Tibial nerve (tissue), 4 donors: Measurements from ENCODE around the gene ATF7IP. TPM values are rescaled to one million over a fixed set of nuclear protein-coding genes. Genes with fewer than 3 reads are reported as not detected.
"Not testable (repeated sequence)": the region's sequence is repeated elsewhere in the genome, so short reads cannot be mapped to it uniquely, and the experiment has no call there.

Experiments
- DNase-seq, 2 donors: peaks; one replicate each; pipeline ENCODE4 v3.0.0-alpha.2; 2019; ENCODE audit warnings: low spot score in 2 of 2
- H3K27ac ChIP-seq, 4 donors: fragments of 200-600 bp; sonication (generic) in 3 of 4; one replicate each; pipeline ENCODE4 v1.5.1; 2017 to 2019; ENCODE audit warnings: mild to moderate bottlenecking in 1 of 4
- H3K27me3 ChIP-seq, 2 donors: fragments of 200-600 bp; sonication (generic) in 1 of 2; one replicate each; pipeline versions ENCODE4 v1.5.1 to v1.6.0; 2017 to 2019
- H3K36me3 ChIP-seq, 3 donors: fragments of 200-600 bp; sonication (generic); one replicate each; pipeline ENCODE4 v1.5.1; 2018 to 2019
- H3K4me1 ChIP-seq, 4 donors: fragments of 200-600 bp; sonication (generic) in 3 of 4; one replicate each; pipeline ENCODE4 v1.5.1; 2017 to 2019
- H3K4me3 ChIP-seq, 4 donors: fragments of 200-600 bp; sonication (generic) in 3 of 4; one replicate each; pipeline ENCODE4 v1.5.1; 2017 to 2019; ENCODE audit warnings: mild to moderate bottlenecking in 1 of 4, moderate library complexity in 1 of 4
- H3K9me3 ChIP-seq, 4 donors: fragments of 200-600 bp; sonication (generic) in 3 of 4; one replicate each; pipeline ENCODE4 v1.5.1; 2017 to 2019
- EP300 ChIP-seq, 2 donors: sonication (generic); formaldehyde crosslinking; IDR thresholded peaks; one replicate each; pipeline ENCODE4 v1.6.1; 2017; ENCODE audit warnings: antibody characterized with exemption in 2 of 2, mild to moderate bottlenecking in 1 of 2
- POLR2A ChIP-seq, 2 donors: fragments of 450-650 bp; IDR thresholded peaks; one replicate each; pipeline ENCODE4 v1.6.1; 2017; ENCODE audit warnings: antibody characterized with exemption in 2 of 2, mild to moderate bottlenecking in 2 of 2, moderate library complexity in 2 of 2
- WGBS, 2 donors: methylation state at CpG; one replicate each; pipeline ENCODE4 v1.1.5; 2018; 5-methylcytosine and 5-hydroxymethylcytosine counted together
- total RNA-seq, 4 donors: library from RNA; depleted of rRNA; stranded (reverse); fragments of >200 nt; gene quantifications; one replicate each; pipeline ENCODE4 v1.1.0, GENCODE V29; 2016
- TF ChIP-seq, protein P1 (sequence below), 5 experiments: fragments of 200-600 bp in 3 of 5; fragments of 450-650 bp in 2 of 5; sonication (generic) in 3 of 5; IDR thresholded peaks; one replicate each; pipeline ENCODE4 v1.5.1; 2016 to 2019; ENCODE audit warnings: antibody characterized with exemption in 5 of 5, mild to moderate bottlenecking in 3 of 5, moderate library complexity in 2 of 5

ATF7IP gene
- total RNA-seq, 4 donors from 2014 or later = 35.5 to 63.4 (median 48.2) TPM

DNA sequence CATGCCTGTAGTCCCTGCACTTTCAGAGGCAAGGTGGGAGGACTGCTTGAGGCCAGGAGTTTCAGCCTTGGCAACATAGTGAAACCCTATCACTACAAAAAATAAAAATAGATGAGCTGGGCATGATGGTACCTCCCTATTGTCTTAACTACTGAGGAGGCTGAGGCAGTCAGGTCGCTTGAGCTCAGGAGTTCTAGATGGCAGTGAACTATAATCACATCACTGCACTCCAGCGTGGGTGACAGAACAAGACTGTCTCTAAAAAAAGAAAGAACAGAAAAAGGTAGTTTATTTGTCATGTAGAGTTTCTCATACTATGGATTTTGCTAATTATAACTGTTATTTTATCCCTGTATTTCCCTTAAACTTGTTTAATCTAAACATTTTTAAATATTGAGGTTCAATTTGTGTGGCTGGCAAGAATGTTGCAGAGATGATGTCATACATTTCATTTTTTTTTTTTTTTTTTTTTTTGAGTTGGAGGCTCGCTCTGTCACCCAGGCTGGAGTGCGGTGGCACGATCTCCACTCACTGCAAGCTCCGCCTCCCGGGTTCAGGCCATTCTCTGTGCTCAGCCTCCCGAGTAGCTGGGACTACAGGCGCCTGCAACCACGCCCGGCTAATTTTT lies 39.7 kb upstream of the ATF7IP start:
- no peak overlapping the region for H3K27ac ChIP-seq
- no peak for DNase-seq
- TF ChIP-seq POLR2A (IDR thresholded peaks at IDR 0.05) = no peak
- TF ChIP-seq, protein P1, sequence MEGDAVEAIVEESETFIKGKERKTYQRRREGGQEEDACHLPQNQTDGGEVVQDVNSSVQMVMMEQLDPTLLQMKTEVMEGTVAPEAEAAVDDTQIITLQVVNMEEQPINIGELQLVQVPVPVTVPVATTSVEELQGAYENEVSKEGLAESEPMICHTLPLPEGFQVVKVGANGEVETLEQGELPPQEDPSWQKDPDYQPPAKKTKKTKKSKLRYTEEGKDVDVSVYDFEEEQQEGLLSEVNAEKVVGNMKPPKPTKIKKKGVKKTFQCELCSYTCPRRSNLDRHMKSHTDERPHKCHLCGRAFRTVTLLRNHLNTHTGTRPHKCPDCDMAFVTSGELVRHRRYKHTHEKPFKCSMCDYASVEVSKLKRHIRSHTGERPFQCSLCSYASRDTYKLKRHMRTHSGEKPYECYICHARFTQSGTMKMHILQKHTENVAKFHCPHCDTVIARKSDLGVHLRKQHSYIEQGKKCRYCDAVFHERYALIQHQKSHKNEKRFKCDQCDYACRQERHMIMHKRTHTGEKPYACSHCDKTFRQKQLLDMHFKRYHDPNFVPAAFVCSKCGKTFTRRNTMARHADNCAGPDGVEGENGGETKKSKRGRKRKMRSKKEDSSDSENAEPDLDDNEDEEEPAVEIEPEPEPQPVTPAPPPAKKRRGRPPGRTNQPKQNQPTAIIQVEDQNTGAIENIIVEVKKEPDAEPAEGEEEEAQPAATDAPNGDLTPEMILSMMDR (IDR thresholded peaks at IDR 0.05) = no peak
- no peak for TF ChIP-seq EP300 (IDR thresholded peaks at IDR 0.05)
- no peaks in the 10 kb centered on the region for H3K4me1 ChIP-seq
- no peak overlapping the region for H3K4me3 ChIP-seq
- H3K36me3 ChIP-seq = no peaks in the 10 kb centered on the region
- 83 to 90% methylated on average over 11 of the region's 11 CpGs for WGBS, 2 donors
- no peaks in the 10 kb centered on the region for H3K27me3 ChIP-seq
- no peaks in the 10 kb centered on the region for H3K9me3 ChIP-seq

DNA sequence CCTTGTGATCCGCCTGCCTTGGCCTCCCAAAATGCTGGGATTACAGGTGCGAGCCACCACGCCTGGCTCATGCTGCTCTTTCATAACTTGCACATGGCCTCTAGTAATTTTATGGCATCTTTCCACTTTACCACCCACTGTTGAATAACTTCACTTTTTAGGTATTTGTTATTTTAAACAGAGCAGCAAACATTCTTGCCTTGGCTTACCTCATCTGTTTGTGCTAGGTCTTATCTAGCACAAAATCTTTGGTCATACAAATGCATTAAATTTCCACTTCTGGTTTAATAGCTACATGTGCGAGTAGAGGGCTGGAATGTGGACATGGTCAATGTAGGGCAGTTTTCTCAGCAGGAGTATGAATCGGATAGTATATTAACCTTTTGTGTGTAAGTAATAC lies 38.8 kb upstream of the ATF7IP start:
- H3K4me3 ChIP-seq = no peak overlapping the region

DNA sequence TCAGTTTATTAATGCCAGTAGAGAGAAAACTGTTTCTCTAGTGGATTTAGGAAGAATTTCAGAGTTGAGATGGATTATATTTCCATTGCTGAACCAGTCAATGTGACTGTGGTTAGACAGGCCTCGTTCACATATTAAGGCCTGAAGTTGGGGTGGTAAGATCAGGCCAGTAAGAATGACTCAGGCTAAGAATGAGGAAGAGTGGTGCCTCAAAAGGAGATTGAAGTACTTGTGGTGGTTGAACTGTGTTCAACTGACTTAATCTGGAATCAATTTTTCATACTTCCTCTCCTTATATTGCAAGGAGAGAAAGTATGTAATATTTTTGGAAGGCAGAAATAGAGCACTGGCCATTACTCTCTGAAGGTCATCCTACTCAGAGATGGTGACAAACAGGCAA lies 37.8 kb upstream of the ATF7IP start:
- DNase-seq = no peak
- no peak overlapping the region for H3K27ac ChIP-seq
- peaks cover 0 to 12% (median 0%) of the 10 kb centered on the region in 4 donors for H3K9me3 ChIP-seq
- no peaks in the 10 kb centered on the region for H3K36me3 ChIP-seq
- H3K4me1 ChIP-seq = no peaks in the 10 kb centered on the region
- no peak overlapping the region for H3K4me3 ChIP-seq
- TF ChIP-seq EP300 (IDR thresholded peaks at IDR 0.05) (no peak), POLR2A (IDR thresholded peaks at IDR 0.05) (no peak)
- TF ChIP-seq, protein P1 (IDR thresholded peaks at IDR 0.05) = no peak
- WGBS, 2 donors = 52 to 67% methylated on average over 1 of the region's 1 CpG
- H3K27me3 ChIP-seq = no peaks in the 10 kb centered on the region

More for the DNA sequence above, 38.8 kb upstream of the ATF7IP start:
- H3K36me3 ChIP-seq = no peaks in the 10 kb centered on the region
- no peak for DNase-seq
- peaks cover 0 to 2% (median 0%) of the 10 kb centered on the region in 4 donors for H3K9me3 ChIP-seq
- H3K27ac ChIP-seq = no peak overlapping the region
- no peaks in the 10 kb centered on the region for H3K4me1 ChIP-seq
- H3K27me3 ChIP-seq = no peaks in the 10 kb centered on the region
- 91 to 92% methylated on average over 5 of the region's 5 CpGs for WGBS, 2 donors
- TF ChIP-seq POLR2A (IDR thresholded peaks at IDR 0.05) (no peak), EP300 (IDR thresholded peaks at IDR 0.05) (no peak)
- TF ChIP-seq, protein P1 (IDR thresholded peaks at IDR 0.05) = no peak

DNA sequence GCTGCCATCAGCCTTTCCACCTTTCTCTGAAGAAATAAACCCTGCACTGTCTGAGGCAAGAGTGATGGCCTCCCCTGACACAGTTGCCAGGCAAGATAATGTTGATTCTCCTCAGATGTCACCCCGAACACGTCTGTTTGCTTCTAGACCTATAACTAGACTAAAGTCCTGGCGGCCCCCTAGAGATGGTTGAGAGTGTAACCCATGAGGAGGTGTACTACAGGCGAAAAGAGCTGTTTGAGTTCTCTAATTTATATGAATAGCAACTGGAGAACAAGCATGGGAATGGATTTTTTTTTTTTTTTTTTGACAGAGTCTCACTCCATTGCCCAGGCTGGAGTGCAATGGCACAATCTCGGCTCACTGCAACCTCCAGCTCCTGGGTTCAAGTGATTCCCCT lies 33.0 kb upstream of the ATF7IP start:
- H3K27ac ChIP-seq = no peak overlapping the region
- TF ChIP-seq, protein P1 (IDR thresholded peaks at IDR 0.05) = no peak
- no peak for TF ChIP-seq POLR2A (IDR thresholded peaks at IDR 0.05)
- no peak for TF ChIP-seq EP300 (IDR thresholded peaks at IDR 0.05)
- WGBS, 2 donors = 88 to 92% methylated on average over 5 of the region's 5 CpGs
- H3K27me3 ChIP-seq = no peaks in the 10 kb centered on the region
- H3K4me3 ChIP-seq = no peak overlapping the region
- H3K4me1 ChIP-seq = no peaks in the 10 kb centered on the region
- no peaks in the 10 kb centered on the region for H3K36me3 ChIP-seq
- no peak for DNase-seq
- H3K9me3 ChIP-seq = peaks cover 0 to 41% (median 0%) of the 10 kb centered on the region in 4 donors

DNA sequence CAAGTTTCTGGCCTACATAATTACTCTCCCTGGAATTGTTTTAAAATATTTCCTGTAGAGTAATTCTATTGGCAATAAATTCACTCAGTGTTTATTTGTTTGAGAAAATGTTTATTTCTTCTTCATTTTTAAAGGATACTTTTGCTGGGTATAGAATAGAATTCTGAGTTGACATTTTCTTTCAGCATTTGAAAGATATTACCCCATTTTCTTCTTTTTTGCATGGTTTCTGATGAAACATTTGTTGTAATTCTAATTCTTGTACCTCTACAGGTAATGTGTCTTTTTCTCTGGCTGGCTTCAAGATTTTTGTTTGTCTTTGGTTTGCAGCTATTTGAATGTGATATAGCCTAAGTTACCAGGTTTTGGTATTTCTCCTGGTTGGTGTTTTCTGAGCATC lies 25.1 kb upstream of the ATF7IP start:
- Histone ChIP-seq H3K4me3 (no peak overlapping the region), H3K27ac (no peak overlapping the region), H3K4me1 (no peaks in the 10 kb centered on the region), H3K27me3 (no peaks in the 10 kb centered on the region), H3K36me3 (no peaks in the 10 kb centered on the region), H3K9me3 (peaks cover 0 to 53% (median 6%) of the 10 kb centered on the region in 4 donors)
- DNase-seq = no peak
- TF ChIP-seq, protein P1 (IDR thresholded peaks at IDR 0.05) = no peak
- no peak for TF ChIP-seq EP300 (IDR thresholded peaks at IDR 0.05)
- TF ChIP-seq POLR2A (IDR thresholded peaks at IDR 0.05) = no peak

DNA sequence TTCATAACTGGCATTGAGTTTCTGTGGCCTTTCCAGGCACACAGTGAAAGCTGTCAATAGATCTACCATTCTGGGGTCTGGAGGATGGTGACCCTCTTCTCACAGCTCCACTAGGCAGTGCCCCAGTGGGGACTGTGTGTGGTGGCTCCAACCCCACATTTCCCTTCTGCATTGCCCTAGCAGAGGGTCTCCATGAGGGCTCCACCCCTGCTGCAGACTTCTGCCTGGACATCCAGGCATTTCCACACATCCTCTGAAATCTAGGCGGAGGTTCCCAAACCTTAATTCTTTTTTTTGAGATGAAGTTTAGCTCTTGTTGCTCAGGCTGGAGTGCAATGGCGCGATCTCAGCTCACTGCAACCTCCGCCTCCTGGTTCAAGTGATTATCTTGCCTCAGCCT lies 14.0 kb upstream of the ATF7IP start:
- 98 to 100% methylated on average over 4 of the region's 4 CpGs for WGBS, 2 donors
- H3K4me1 ChIP-seq, H3K27ac ChIP-seq, DNase-seq, H3K36me3 ChIP-seq, H3K4me3 ChIP-seq, H3K27me3 ChIP-seq: not testable (repeated sequence)
- peaks cover 0 to 23% (median 0%) of the 10 kb centered on the region in 4 donors for H3K9me3 ChIP-seq

DNA sequence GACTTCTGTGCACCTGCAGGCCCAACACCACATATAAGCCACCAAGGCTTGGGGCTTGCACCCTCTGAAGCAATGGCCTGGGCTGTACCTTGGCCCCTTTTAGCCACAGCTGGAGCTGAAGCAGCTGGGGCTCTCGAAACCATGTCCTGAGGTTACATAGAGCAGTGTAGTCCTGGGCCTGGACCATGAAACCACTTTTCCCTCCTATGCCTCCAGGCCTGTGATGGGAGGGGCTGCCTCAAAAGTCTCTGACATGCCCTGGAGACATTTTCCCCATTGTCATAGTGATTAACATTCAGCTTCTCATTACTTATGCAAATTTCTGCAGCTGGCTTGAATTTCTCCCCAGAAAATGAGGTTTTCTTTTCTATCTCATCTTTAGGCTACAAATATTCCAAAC lies 13.4 kb upstream of the ATF7IP start:
- DNase-seq, H3K27ac ChIP-seq, H3K4me3 ChIP-seq, H3K27me3 ChIP-seq, H3K4me1 ChIP-seq, H3K36me3 ChIP-seq: not testable (repeated sequence)
- H3K9me3 ChIP-seq = peaks cover 0 to 23% (median 0%) of the 10 kb centered on the region in 4 donors
- WGBS, 2 donors = 91 to 100% methylated on average over 1 of the region's 1 CpG

DNA sequence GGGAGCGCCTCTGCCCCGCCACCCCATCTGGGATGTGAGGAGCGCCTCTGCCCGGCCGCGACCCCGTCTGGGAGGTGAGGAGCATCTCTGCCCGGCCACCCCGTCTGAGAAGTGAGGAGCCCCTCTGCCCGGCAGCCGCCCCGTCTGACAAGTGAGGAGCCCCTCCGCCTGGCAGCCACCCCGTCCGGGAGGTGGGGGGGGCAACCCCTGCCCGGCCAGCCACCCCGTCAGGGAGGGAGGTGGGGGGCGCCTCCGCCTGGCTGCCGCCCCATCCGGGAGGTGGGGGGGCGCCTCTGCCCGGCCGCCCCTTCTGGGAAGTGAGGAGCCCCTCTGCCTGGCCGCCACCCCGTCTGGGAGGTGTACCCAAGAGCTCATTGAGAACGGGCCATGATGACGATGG lies 10.8 kb upstream of the ATF7IP start:
- not testable (repeated sequence) for DNase-seq, H3K36me3 ChIP-seq, H3K27ac ChIP-seq, H3K4me3 ChIP-seq, H3K4me1 ChIP-seq, H3K27me3 ChIP-seq
- peaks cover 0 to 23% (median 0%) of the 10 kb centered on the region in 4 donors for H3K9me3 ChIP-seq
- 90 to 96% methylated on average over 7 to 10 of the region's 28 CpGs for WGBS, 2 donors
